ENCODE results near the gene MARCHF2.

GRCh38 chr19:8387688-8388611, 25.2 kb upstream of the MARCHF2 start:
- TF ChIP-seq CTCF (IDR thresholded peaks at IDR 0.05) (no peak), POLR2A (IDR thresholded peaks at IDR 0.05) (no peak)

Data from vagina (tissue), 2 donors.